H1 (cell line): Measurements from ENCODE around the gene PXN. TPM values are rescaled to one million over a fixed set of nuclear protein-coding genes. Genes with fewer than 3 reads are reported as not detected.

Source experiments
- CEBPB ChIP-seq: IDR thresholded peaks from 2 replicates; pipeline ENCODE4 v1.6.1; 2012; ENCODE audit warnings: low read depth, low read length
- SP4 ChIP-seq: IDR thresholded peaks from 2 replicates; pipeline ENCODE4 v1.6.1; 2012; ENCODE audit warnings: low read length, inconsistent platforms
- SRF ChIP-seq: IDR thresholded peaks from 2 replicates; pipeline ENCODE4 v1.6.1; 2011; ENCODE audit warnings: mild to moderate bottlenecking, low read depth, low read length, moderate library complexity
- TAF1 ChIP-seq: IDR thresholded peaks from 2 replicates; pipeline ENCODE4 v1.6.1; 2011; ENCODE audit warnings: mild to moderate bottlenecking, low read depth, low read length
- polyA plus RNA-seq, 7 experiments: library from polyadenylated mRNA; depleted of rRNA in 3 of 7; stranded (reverse) in 5 of 7; unstranded in 2 of 7; fragments of >200 nt in 5 of 7; fragments of 200-250 nt in 2 of 7; gene quantifications; 1 replicate in 5 of 7; 2 replicates in 1 of 7; 4 replicates in 1 of 7; pipeline versions ENCODE4 v1.2.1 to v1.2.3, GENCODE V29; 2011 to 2013; ENCODE audit warnings: missing spikeins in 2 of 7, mixed read lengths in 2 of 7
- total RNA-seq: library from RNA; stranded (reverse); fragmentation: NEBNext Ultra II Directional; extraction: Animal tissue kit (Norgen Biotek cat#: 25700); gene quantifications from 2 replicates; pipeline ENCODE4 v1.2.1, GENCODE V29; 2021

Gene PXN
- total and polyA plus RNA-seq, 2 of the 8 experiments (the other 6 are each of a cell fraction or from before 2014, with no cell fraction given): 51.0 to 105 TPM

GRCh38 chr12:120263748-120264085 lies 1.8 kb downstream of the PXN start (continued):
- TF ChIP-seq TAF1 (no peak), SP4 (no peak), CEBPB (no peak), SRF (no peak)
